PC-3 (cell line): ENCODE data around the gene KCTD10.

Source experiments
- CTCF ChIP-seq: fragments of 300-600 bp; sonication (generic); conservative IDR thresholded peaks from 2 replicates; pipeline ENCODE4 v1.5.1; 2017; ENCODE audit warnings: antibody characterized with exemption, low read depth, mild to moderate bottlenecking, low read length
- EZH2 ChIP-seq: fragments of 300-600 bp; sonication (generic); IDR thresholded peaks from one replicate; pipeline ENCODE4 v1.6.1; 2017; ENCODE audit warnings: antibody characterized with exemption, mild to moderate bottlenecking, low read length; ENCODE audit not compliant: unreplicated experiment

GRCh38 chr12:109452489-109452888 lies 24.6 kb downstream of the KCTD10 start:
- TF ChIP-seq CTCF = no peak
- TF ChIP-seq EZH2 = no peak
